Activated CD4-positive, alpha-beta T cell treated with anti-CD3 and anti-CD28 coated beads, Interleukin-2, amount 50 U/mL, for 4 hours (primary cell): ENCODE results near the gene CDH13.

Experiments used
- DNase-seq, 2 experiments: peaks; one replicate each; pipeline ENCODE4 v3.0.0-alpha.2; 2020

Gene CDH13

DNA sequence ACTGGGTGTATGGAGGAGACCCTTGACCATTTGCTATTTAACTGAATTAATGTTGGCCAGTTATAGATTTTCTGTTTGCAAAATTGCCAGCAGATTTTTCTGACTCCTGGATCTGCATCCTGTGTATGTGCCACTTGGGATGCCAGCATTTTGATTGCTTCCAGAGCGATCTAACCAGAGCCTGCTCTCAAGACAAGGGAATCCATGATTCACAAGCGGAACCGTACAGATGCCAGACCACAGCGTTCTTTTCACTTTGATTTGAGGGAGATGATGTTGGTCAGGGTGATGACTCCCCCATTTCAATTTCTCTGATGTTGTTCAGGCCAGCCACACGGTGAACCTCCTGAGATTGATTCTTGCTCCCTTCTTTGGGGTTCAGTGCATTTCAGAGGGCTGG, 228.7 kb downstream of the CDH13 start:
- DNase-seq = no peak

DNA sequence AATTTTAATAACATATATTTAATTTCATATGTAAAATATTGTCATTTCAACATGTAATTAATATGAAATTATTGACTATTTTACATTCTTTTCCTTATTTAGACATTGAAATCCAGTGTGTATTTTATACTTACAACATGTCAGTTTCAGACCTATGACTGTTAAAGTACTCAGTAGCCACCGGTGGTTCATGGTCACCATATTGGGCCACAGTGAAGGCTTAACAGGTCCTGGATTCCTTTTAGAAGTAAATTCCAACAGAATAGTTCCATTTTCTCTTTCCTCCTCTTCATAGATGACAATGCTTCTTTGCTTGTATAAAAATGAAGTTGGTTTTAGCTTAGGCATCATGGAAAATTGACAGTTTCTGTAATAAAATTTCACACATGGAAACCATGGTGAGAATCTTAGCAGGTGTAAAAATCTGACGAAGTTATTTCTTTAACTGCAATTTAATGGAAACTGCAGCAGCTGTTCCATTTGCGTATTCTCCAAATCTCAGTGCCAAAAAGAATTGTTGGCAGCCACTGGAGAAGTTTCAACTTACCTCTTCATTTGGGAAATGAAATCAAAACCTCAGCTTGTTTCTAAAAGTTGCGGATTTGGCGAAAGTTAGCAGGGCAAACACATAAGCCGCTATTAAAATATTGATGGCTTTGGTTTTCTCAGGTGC, 231.1 kb downstream of the CDH13 start:
- DNase-seq = no peak

DNA sequence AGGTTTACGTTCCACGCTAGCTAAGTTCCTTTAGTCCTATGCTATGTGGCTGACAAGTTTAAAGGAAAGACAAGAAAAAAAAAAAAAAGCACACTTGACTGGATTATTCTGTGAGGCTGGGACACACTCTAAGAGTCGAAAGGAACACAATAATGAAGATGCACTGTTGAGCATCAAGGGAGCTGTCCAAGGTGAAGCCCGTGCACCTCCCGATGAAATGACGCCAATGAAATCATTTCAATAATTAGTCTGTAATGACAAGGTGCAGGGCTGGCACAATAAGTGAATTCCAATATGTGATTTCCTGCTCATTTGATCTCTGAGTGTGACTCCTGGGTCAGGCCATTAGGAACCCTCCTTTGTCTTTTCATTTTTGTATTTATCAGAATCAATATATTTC, 232.9 kb downstream of the CDH13 start:
- no peak for DNase-seq

DNA sequence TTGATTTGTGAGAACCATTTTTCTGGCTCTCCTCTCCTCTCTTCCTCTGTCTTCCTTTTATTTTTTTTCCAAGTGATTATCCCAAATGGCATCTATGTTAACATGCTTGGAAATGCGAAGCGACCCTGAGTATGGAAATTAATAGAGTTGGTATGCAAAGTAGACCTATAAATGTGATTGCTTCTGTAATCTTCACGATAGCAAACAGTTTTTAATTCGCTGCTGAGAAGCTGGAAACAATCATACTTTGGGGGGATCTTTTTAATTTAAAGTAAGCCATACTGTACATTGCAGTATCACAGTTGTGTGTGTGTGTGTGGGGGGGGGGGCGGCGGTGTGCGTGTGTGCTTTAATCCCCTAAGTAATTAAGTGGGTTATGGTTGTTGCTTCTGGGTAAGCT, 233.3 kb downstream of the CDH13 start:
- no peak for DNase-seq

DNA sequence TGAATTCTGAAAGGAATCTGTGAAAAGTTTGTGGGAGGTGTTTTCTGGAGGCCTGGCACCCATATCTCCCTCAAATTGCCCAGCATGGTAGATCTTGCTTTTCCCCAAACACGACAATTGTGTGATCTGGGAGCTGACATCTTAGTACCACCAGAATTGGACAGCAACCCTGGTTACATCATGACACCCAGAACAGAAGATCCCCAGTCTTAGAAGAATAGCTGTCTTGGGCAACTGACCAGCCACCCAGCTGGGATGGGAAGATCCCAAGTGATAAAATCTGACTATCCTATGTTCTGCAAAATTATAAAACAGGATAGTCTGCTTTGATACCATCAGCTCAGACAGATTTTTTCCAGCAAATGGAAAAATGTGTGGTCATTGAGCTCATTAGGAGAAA, 235.3 kb downstream of the CDH13 start:
- DNase-seq = no peak

DNA sequence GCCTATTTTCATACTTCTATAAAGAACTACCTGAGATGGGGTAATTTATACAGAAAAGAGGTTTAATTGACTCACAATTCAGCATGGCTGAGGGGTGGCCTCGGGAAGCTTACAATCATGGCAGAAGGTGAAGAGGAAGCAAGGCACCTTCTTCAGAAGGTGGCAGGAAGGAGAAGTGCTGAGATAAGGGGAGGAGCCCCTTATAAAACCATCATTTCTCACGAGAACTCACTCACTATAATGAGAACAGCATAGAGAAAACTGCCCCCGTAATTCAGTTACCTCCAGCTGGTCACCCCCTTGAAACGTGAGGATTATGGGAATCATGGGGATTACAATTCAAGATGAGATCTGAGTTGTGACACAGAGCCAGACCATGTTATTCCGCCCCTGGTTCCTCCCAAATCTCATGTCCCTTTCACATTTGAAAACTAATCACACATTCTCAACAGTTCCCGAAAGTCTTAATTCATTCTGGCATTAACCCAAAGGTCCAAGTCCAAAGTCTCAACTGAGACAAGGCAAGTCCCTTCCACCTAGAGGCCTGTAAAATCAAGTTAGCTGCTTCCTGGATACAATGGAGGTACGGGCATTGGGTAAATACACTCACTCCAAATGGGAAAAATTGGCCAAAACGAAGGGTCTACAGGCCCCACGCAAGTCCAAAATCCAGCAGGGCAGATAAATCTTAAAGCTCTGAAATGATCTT, 237.7 kb downstream of the CDH13 start:
- no peak for DNase-seq

DNA sequence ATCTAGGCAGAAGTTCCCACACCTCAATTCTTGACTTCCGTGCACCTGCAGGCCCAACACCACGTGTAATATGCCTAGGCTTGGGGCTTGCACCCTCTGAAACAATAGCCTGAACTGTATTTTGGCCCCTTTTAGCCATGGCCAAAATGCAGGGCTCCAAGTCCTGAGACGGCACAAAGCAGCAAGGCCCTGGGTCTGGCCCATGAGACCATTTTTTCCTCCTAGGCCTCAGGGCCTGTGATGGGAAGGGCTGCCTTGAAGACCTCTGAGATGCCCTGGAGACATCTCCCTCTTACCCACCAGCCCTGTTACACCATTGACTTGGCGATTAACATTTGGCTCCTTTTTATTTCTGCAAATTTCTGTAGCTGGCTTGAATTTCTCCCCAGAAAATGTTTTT, 238.6 kb downstream of the CDH13 start:
- no peak for DNase-seq

DNA sequence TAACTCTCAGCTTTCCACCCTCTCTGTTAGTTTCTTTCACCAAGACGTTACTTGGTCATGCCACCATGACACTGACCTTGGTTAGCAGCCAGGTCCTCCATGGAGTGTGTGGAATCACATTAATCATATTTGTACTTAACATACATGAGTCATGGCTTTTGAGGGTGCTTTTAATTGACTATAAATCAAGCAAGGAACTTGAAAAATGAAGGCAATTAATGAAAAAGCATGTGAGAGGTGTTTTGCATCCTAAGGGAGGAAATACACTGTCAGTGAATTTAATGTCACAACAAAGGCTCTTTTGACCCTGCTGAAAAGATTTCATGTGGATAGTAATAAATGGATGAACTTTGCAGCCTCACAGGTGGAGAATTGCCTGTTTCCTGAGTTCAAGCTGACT, 240.7 kb downstream of the CDH13 start:
- no peak for DNase-seq

DNA sequence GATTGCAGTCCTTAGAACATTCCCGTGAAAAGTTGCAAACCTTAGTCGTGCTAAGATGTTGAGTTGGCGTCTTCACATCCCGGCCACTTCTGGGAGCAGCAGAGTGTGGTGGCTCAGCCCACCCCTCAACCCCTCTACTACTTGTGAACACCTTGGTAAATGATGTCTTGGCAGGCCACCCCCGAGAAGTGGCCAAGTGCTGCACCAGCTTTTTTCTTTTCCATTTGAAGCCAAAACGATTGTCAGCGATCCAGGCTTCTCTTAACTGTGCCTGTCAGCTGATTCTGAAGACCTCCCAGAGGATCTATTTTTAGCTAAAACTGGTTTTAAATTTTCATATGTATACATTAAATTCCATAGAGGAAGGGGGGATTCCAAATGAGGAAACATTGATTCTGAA, 247.5 kb downstream of the CDH13 start:
- DNase-seq = no peak

DNA sequence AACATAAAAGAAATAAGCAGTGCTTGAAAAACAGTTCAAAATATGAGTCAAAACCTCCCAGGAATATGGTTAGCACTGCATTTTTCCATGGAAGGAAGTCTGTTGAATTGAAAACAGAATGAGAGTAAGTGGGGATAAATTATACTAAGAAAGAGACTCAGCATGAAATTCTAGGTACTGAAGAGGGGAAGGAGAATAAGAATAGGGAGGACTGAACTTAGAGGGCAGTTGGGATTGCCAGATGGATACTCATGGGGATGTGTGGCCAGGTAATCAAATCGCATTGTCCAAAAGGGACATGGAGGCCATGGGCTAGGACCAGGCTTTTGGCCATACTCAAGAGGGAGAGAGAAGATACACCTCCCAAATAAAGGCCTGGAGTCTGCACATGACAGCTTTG, 247.9 kb downstream of the CDH13 start:
- DNase-seq = no peak

DNA sequence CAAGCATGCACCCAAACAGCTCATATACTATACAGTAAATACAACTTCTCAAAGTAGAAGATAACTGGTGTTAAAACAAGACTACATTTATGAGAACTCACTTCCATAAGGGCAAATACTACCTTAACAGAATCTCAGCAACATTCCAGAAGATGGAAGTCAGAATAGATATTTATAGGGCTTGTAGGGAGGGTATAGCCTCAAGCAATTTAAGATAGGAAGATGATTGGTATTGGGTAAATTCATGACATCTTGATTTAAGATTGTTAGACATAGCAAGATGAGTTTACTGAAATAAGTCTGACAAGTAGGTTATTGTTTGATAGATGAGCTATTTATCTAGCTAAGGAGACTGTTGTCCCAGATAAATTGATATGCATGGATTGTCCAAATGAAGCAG, 250.2 kb downstream of the CDH13 start:
- DNase-seq = no peak

DNA sequence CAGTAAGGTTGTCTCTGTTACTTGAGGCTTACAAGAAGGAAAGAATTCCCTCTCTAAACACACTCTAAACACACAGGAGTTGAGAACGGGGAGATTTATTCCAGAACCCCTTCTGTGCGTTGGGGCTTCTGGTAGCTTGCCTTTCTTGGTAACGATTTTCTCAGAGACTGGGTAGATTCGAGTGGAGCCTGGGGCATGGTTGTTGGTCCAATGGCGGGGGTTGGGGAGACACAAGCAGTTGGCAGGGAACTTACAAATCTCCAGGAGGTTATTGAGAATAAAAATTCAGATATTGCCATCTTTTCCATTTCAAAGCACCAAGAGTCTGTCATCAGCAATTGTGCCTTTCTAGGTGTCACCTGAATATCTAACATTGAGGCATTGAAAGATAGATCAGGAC, 251.7 kb downstream of the CDH13 start:
- DNase-seq = no peak

DNA sequence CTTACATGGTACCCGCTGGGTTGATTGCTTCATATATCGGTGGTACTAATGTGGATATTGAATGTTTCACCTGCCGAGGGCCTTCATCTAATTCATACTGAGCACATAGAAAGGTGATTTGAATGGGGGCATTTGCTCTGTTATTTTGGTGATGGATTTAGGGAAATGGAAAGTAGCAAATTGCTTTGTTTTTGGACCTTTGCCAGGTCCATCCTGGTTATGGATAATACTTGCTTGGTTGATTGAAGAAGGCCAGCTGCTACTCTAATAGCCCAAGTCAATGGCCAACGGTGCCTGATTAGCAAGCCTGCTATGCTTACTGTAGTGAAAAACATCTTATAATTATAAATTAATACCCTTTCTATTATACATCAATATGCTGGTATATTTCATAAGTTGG, 253.6 kb downstream of the CDH13 start:
- no peak for DNase-seq

DNA sequence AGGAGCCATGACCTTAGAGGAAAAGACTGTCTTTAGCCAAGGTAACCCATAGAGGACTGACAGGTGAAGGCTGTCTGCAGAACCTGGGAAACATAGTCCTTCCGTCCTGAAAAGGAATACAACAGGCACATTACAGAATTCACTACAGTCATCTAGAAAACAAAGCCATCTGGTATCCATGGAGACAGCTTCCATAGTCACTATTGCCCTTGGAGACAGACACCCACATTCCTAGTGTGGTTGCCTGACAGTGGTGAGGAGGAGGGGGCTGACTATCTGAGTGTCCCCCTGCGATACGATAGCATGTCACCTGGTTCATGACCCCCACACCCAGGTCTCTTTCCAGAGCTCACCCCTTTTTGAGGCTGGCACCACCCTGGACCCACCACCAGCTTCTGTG, 254.7 kb downstream of the CDH13 start:
- no peak for DNase-seq

DNA sequence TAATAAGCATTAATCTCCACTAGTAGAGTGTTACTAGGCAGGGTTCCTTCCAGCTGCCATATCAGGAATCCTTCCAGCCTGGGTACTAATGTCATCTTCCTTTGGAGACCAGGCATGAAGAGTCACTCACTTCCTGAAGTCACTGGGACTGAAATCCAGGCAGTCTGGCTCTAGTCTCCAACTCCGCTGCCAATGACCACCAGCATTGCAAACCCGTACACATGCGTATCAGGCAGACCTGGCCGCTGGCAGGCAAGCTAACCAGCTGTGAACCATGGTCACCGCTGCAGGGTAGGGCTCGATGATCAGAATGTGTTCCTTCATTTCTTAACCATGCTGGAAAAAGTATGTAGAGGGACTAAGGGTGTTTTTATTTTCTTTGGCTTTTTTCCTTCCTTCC, 255.5 kb downstream of the CDH13 start:
- no peak for DNase-seq

DNA sequence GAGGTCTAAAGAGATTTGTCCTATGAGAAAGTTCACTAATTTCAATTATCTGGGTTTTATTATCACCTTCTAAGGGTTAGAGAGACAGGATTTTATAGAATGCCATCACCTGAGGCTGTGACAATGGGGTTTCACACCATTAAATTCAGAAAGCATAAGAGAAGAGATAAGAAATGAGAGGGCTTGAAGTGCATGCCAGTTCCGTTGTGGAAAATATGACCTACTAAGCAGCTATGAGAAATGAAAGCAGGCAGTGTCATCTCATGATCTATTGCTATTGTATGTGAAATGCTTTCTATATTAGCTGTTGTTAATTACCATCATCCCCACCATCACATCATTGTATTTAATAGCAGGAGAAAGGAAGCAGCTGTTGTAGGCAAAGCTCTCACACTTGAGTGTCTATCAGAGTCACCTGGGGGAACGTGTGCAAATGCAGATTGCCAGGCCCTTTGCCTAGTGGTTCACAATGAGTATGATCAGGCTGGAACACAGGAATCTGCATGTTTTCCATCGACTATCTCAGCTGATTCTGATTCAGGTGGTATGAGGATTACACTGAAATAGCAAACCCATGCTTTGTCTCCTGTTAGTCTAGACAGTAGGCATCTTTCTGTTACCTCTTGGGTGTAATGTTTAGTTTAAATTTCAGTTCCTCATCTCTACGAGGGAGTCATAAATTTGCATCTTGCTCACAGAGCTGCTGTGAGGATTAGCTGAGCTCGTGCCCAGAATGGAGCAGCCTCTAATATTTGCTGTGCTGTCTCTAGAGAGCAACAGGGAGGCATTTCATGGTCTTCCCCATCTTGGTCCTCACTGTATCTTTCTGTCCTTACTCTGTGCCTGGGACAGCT, 256.4 kb downstream of the CDH13 start:
- DNase-seq = no peak

DNA sequence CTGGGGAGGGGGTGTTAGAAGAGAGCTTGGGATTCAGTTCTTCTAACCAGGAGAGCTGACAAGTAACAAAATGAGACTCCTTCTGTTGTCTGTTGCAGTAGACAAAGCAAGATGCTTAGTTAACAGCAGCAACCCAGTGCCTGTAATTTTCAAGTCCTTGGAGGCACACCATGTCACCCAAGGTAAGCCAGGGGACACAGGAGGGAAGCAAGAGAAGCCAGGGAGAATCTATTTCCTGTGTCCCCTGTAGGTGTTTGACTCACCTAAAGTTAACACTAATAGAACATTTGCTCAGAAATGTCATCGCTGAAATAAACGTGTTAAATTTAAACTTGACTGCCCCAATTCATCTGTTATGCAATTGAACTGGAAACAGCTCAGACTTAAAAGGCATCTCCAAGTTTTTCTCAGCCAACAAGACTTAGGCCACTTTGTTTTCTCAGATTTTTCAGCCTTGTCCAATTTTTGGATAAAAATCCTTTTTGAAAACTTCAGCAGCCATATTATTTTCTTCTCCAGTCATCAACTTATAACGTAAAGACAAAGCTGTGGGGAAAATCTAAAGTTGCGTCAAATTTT, 257.6 kb downstream of the CDH13 start:
- no peak for DNase-seq

DNA sequence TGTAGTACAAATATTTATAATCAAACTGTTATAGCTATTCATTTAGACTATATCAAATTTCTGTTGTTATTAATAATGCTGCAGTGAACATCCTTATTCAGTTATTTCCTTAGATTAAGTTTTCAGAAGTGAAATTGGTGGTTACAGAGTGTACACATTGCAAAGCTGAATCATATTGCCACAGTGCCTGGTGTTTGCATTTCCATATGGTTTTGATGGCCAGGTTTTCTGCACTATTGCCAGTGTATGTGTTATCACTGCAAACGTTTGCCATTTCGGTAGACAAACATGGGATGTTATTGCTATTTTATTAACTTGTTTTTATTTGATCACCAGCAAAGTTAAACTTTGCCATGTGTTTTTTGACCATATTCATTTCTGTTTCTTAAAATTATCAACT, 259.4 kb downstream of the CDH13 start:
- DNase-seq = no peak

DNA sequence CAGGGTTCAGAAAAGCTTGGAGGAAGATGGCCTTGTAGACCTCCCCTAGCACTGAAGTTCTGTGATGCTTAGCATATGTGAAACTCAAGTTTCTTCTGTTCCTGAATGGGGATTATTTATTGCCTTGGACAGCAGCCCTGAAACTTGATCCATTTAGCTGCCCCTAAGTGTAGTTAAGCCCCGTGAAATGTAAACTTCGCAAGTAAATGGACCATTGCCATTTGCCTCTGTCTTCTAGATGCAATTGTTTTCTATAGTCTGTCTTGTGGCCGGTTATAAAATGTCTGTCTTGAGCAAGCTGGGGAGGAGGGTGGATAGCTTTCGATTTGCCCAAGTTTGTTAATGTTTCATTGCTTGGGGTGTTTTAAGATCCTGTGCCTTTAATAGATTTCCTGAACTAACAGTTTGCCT, 261.8 kb downstream of the CDH13 start:
- DNase-seq = no peak

DNA sequence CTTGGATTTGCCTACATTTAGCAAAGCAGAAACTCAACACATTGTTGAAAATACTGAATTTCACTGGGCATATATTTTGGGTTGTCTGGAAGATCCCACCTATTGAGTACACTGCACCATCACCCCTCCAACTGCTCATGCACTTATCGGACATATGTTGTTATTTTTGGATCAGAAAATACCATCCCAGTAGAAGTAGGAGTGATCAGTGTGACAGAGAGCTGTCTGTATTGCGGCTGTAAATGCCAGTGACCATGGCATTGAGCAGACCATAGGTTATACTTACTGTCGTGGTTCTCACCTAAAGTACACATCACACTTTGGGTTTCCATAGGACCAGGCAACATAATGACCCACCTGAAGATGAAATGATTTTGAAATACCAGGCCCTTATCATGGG, 264.7 kb downstream of the CDH13 start:
- DNase-seq = no peak

DNA sequence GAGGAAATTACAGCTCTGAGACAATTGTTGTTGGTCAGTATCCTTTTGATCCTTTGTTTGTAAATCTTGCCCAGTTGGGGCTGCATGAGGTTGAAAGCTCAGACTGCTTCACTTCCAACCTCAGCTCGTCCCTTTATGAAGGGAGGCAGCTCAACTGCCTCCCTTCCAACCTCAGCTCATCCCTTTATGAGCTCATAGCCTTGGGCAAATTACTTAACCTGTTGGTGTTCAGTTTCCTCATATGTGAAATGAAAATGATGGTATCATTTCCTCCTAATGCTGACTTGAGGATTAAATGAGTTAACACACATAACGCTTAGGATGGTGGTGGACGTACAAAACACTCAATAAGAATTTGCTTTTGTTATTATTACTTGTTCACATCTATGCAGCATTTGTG, 265.1 kb downstream of the CDH13 start:
- no peak for DNase-seq

DNA sequence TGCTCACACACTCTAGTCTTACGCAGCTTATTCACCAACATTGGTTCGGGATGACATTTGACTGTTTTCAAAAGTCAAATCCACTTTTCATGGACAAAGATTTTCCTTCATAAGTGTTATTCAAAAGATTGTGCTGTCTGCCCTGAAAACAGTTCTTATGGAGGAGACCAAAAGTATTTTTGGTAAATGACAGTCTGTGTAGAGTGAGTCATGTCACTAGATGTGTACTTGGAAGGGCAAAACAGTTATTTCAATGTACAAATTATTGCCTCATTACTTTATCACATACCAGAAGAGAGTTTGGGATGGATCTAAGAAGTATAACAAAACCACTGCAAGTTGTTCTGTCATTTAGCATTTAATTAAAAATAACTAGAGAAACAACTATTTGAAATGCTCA, 265.6 kb downstream of the CDH13 start:
- no peak for DNase-seq

DNA sequence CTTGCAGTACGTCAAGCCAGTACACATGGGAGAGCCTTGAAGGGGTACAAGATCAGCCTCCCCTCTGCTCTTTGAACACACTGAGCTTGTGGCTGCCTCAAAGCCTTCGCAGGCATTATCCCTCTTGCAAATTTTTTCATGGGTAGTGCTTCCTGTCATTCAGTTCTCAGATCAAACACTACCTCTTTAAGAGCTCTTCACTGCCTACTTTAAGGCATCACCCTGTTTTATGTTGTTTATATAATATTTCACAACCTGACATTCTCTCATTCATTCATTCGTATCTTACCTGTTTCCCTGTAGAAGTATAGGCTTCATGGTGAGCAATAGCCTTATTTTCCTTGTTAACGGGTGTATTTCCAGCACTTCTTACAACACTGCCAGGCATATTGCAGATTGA, 269.1 kb downstream of the CDH13 start:
- DNase-seq = no peak

DNA sequence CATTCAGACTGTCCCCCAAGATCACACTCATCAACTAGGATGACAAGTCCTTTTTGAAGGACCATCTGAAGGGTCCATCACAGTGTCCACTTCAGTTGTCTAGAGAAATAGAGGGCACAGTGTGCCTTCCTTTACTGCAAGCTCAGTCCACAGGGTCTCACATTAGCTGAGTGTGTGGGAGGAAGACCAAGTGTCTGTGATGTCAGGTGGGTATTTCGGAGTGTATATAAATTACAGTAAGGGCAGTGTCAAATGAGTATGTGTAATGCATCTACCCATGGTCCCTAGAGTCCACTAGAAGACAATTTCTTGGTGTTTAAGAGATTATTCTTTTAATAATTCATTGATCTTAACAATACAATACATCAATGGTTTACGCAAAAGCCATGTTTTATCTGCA, 272.2 kb downstream of the CDH13 start:
- no peak for DNase-seq
